GM19324 (cell line): ENCODE data around the gene CTPS2.
"Not testable (repeated sequence)": the region's sequence is repeated elsewhere in the genome, so short reads cannot be mapped to it uniquely, and the experiment has no call there.

ENCODE experiments used
- ATAC-seq: cut with Tn5 transposase; IDR thresholded peaks from one replicate; pipeline ENCODE4 v1.9.1; 2021; ENCODE audit warnings: mild to moderate bottlenecking, moderate library complexity; ENCODE audit not compliant: unreplicated experiment, low FRiP score

The CTPS2 gene

GRCh38 chrX:16610121-16610621 is 102.3 kb downstream of the CTPS2 start:
- no peak for ATAC-seq

DNA sequence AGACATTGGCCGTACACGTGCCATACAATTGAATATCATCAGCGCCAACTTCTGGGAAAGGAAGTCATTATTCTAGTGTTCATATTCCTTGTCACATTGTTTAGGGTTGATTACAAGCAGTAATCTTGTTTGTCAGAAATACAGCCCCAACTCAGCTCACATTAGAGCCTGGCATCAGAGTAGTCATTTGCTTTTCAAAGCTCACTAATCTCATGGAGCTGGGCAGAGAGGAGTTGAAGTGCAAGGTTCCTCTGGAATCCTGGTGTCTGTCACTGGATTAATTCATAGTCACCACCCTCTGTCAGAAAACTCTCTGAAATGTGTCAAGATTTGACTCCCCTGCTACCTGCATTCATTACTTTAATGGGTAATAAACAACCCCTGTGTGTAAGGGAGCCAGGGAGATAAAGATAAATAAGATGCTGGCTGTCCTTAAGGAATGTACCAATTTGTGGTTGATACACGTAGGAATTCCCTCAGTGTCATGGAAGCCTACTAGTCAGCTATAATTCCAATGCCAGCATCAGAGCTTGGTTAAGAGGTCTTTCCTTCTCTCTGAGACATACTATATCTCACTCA is 106.2 kb downstream of the CTPS2 start:
- no peak for ATAC-seq

- ATAC-seq = no peak
Measured at GRCh38 chrX:16604337-16604736, 108.1 kb downstream of the CTPS2 start.

- no peak for ATAC-seq
Measured at GRCh38 chrX:16603822-16604221, 108.6 kb downstream of the CTPS2 start.

- ATAC-seq = not testable (repeated sequence)
Measured at GRCh38 chrX:16603235-16603634, 109.2 kb downstream of the CTPS2 start.

DNA sequence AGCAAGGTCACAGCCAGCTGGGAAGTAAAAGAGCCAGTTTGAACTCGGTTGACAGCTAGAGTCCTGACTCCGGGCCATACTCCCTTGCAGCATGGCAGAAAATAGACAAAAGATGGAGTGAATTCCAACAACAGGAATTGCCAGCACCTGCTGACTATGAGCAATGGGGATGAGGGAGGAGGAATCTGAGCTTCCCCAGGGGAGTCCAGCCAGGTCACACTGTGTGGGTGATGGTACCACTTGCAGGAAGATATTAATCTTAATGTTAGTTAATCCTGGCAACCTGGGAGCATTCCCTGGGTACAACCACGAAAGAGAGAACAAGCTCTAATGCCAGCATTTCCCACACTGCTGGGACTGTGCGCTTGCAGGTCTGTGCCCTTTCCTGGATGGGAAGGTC is 110.6 kb downstream of the CTPS2 start:
- no peak for ATAC-seq

- ATAC-seq = no peak
Measured at GRCh38 chrX:16594490-16594889, 118.0 kb downstream of the CTPS2 start.

- ATAC-seq = no peak
Measured at GRCh38 chrX:16593801-16594200, 118.7 kb downstream of the CTPS2 start.

GRCh38 chrX:16592194-16592770 is 120.2 kb downstream of the CTPS2 start:
- no peak for ATAC-seq

DNA sequence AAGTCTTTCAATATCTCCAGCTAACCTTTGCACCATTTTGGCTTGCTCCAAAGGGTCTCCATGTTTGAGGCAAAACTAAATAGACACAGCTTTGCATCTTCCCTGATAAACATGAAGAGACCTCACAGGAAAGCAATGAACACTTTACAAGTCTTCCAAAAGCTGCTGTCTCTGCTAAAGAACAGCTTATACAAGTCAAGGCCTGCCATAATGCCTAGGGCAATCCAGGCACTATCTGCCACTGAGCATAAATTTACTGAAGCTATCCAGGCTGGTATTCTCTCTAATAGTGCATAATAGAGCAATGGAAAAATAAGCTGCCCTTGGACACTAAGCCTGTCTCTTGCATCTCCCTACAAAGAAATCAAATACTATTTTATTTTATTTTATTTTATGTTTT is 122.6 kb downstream of the CTPS2 start:
- ATAC-seq = no peak

DNA sequence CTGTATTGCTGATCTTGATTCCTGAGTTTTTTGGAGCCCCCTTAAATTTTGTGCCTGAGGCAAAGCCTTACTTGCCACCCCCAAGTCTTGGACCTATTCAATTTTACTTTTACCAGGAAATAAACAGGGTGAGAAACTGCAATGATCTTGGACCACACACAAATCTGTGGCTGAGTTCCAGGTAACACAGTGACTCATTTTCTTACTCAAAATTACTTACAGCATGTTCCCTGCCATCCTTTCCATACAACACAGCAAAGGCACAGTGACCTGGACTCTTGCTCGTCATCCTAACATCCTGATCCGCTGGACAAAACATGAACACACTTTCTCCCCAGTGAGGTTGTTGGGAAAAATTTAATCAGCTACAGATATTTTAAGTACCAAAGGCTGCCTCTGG is 123.3 kb downstream of the CTPS2 start:
- ATAC-seq = no peak

- ATAC-seq = no peak
Measured at GRCh38 chrX:16588266-16588665, 124.2 kb downstream of the CTPS2 start.

DNA sequence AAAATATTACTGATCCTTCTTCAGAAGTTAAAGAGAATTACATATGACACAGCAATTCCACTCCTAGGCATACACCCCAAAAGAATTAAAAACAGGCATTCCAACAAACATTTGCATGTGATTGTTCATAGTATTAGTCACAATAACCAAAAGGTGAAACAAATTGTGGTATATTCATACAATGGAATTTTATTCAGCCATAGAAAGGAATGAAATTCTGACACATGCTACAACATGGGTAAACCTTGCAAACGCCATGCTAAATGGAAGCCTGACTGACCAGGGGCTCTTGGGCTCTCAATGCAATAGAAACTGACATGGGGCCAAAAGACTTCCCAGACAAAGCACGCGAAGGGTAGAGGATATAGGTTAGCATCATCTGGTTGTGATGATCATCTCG is 124.6 kb downstream of the CTPS2 start:
- ATAC-seq = no peak

GRCh38 chrX:16586377-16587112 is 125.9 kb downstream of the CTPS2 start:
- no peak for ATAC-seq

- ATAC-seq = no peak
Measured at GRCh38 chrX:16585486-16586376, 126.7 kb downstream of the CTPS2 start.

DNA sequence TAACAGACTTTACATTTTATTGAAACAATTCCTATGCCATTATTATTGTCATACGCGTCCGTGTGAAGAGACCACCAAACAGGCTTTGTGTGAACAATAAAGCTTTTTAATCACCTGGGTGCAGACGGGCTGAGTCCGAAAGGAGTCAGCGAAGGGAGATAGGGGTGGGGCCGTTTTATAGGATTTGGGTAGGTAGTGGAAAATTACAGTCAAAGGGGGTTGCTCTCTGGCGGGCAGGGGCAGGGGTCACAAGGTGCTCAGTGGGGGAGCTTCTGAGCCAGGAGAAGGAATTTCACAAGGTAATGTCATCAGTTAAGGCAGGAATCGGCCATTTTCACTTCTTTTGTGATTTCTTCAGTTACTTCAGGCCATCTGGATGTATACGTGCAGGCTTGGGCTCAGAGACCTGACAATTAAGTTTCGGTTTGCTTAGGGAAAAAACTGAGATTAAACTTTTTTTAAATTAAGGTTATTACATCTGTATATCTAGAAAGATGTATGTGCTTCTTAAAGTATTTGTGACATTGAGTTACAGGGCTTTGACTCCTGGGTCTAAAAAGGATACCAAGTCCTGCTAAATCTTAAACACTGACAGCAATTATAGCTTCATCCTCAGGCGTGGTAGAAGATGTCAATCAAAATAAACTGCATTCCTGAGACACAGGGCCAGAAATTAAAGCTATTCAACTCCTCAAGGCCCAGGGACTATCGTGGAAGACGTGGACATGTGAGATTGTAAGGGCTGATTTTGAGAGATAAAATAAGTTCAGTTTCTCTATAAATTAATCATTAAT is 132.3 kb downstream of the CTPS2 start:
- not testable (repeated sequence) for ATAC-seq

DNA sequence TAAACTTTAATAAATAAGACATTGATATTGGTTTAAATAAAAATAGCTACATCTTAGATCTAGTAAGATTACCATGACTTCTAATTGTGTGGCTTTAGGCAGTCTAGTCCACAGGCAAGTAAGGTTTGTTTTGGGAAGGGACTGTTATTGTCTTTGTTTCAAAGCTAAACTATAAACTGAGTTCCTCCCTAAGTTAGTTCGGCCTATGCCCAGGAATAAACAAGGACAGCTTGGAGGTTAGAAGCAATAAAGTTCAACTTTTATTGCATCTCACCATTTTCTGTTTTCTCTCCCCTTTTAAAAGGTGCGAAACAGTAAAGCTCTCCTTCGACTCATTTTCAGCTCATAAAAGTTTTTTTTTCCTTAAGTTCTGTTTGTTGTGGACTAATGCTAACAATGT is 133.0 kb downstream of the CTPS2 start:
- ATAC-seq = no peak

GRCh38 chrX:16578218-16578617 is 134.3 kb downstream of the CTPS2 start:
- no peak for ATAC-seq

GRCh38 chrX:16577483-16578029 is 134.9 kb downstream of the CTPS2 start:
- no peak for ATAC-seq

GRCh38 chrX:16575388-16575787 is 137.1 kb downstream of the CTPS2 start:
- ATAC-seq = not testable (repeated sequence)
